Adrenal gland (tissue), 12 donors: ENCODE data around the gene COL2A1. TPM values are rescaled to one million over a fixed set of nuclear protein-coding genes. Genes with fewer than 3 reads are reported as not detected.

Experiments
- DNase-seq, 7 donors: peaks; one replicate each; pipeline ENCODE4 v3.0.0-alpha.2; 2019 to 2020
- H3K27ac ChIP-seq, 5 donors: fragments of 200-600 bp; sonication (generic) in 4 of 5; 1 replicate in 3 of 5; 2 replicates in 2 of 5; pipeline versions ENCODE4 v1.5.1 to v1.8.0; 2016 to 2020; ENCODE audit warnings: mild to moderate bottlenecking in 1 of 5
- H3K27me3 ChIP-seq: fragments of 200-600 bp; 2 replicates; pipeline ENCODE4 v1.8.0; 2021
- H3K36me3 ChIP-seq, 2 donors: fragments of 200-600 bp; replicated peaks in 1 of 2; 1 replicate in 1 of 2; 2 replicates in 1 of 2; pipeline versions ENCODE4 v1.5.1 to v1.8.0; 2018 to 2022
- H3K4me1 ChIP-seq, 2 donors: fragments of 200-600 bp; replicated peaks in 1 of 2; 1 replicate in 1 of 2; 2 replicates in 1 of 2; pipeline versions ENCODE4 v1.5.1 to v1.8.0; 2018 to 2021
- H3K4me3 ChIP-seq, 4 donors: fragments of 200-600 bp; sonication (generic) in 3 of 4; one replicate each; pipeline ENCODE4 v1.5.1; 2016 to 2018
- H3K9me3 ChIP-seq, 3 donors: fragments of 200-600 bp; sonication (generic) in 1 of 3; replicated peaks in 1 of 3; 1 replicate in 2 of 3; 2 replicates in 1 of 3; pipeline versions ENCODE4 v1.5.1 to v1.8.0; 2016 to 2021
- POLR2A ChIP-seq, 2 donors: fragments of 450-650 bp; IDR thresholded peaks; one replicate each; pipeline ENCODE4 v1.6.1; 2017; ENCODE audit warnings: antibody characterized with exemption in 2 of 2, mild to moderate bottlenecking in 2 of 2, moderate library complexity in 1 of 2
- WGBS, 4 donors: extraction: QIAGEN DNeasy Blood & Tissue Kit in 2 of 4; methylation state at CpG; one replicate each; pipeline versions ENCODE4 v1.1.5 to v1.1.7; 2013 to 2017; 5-methylcytosine and 5-hydroxymethylcytosine counted together
- intact Hi-C, 2 donors: fragments of 100-400 bp; cut with DNase I; formaldehyde crosslinking; loops; one replicate each; pipeline versions ENCODE4 v1.14.1 to v1.15.0; 2022 to 2023
- polyA plus RNA-seq, 3 donors: library from polyadenylated mRNA; stranded (reverse); fragments of 200-250 nt in 2 of 3; fragments of 350-450 nt in 1 of 3; fragmentation: Illumina TruSeq in 1 of 3; extraction: RNeasy Lipid Tissue Mini Kit (QIAGEN cat#74804) in 1 of 3; gene quantifications; one replicate each; pipeline ENCODE4 v1.2.3, GENCODE V29; 2013 to 2014
- total RNA-seq, 9 donors: library from RNA; depleted of rRNA in 4 of 9; stranded (reverse); fragments of >200 nt in 4 of 9; fragments of 120-200 nt in 1 of 9; fragmentation: NEBNext Ultra II Directional in 1 of 9; extraction: Animal tissue kit (Norgen Biotek cat#: 25700) in 1 of 9; gene quantifications; one replicate each; pipeline versions ENCODE4 v1.1.0 to v1.2.4, GENCODE V29; 2013 to 2023
- TF ChIP-seq, protein P1 (sequence below), 6 experiments: fragments of 450-650 bp in 4 of 6; fragments of 200-600 bp in 2 of 6; sonication (generic) in 1 of 6; IDR thresholded peaks; 1 replicate in 5 of 6; 2 replicates in 1 of 6; pipeline versions ENCODE4 v1.5.1 to v1.8.0; 2016 to 2021; ENCODE audit warnings: antibody characterized with exemption in 6 of 6, mild to moderate bottlenecking in 2 of 6, moderate library complexity in 1 of 6
- donor health status: healthy with polysubstance abuse.
- donor health status: Bipolar disorder and iron deficiency.
- donor health status: DM: yes; HTN: yes; CAD: no.
- donor health status: DM: no; HTN: no; CAD: no.
- donor health status: DM: no; HTN: no; CAD: no.
- donor health status: DM: yes; HTN: yes; CAD: no.

The COL2A1 gene
- total and polyA plus RNA-seq, 12 donors, result 0.07 to 18.2 (median 0.25) TPM; not detected in 3

DNA sequence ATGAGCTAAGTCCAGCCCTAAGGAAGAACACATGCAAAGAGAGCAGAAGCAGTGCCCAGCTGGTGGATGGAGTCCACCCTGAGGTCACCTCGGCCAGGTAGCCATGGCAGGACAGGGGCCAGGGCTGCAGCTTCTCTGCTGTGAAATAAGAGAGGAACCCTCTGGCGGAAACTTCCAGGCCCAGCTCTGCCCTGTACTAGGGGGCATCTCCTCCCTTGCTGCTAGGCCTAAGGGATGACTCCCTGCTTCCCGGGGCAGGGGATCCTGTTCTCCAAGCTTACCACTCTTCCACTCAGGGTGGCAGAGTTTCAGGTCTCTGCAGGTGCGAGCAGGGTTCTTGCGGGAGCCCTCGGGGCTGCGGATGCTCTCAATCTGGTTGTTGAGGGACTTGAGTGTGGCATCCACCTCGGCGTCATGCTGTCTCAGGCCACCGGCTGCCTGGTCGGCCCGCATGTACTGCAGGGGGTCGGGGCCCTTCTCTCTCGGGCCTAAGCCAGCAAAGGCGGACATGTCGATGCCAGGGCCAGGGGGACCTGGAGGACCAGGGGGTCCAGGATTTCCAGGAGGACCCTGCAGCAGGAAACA is 29.1 kb downstream of the COL2A1 start:
- TF ChIP-seq POLR2A (IDR thresholded peaks at IDR 0.05), result no peak
- TF ChIP-seq, protein P1, sequence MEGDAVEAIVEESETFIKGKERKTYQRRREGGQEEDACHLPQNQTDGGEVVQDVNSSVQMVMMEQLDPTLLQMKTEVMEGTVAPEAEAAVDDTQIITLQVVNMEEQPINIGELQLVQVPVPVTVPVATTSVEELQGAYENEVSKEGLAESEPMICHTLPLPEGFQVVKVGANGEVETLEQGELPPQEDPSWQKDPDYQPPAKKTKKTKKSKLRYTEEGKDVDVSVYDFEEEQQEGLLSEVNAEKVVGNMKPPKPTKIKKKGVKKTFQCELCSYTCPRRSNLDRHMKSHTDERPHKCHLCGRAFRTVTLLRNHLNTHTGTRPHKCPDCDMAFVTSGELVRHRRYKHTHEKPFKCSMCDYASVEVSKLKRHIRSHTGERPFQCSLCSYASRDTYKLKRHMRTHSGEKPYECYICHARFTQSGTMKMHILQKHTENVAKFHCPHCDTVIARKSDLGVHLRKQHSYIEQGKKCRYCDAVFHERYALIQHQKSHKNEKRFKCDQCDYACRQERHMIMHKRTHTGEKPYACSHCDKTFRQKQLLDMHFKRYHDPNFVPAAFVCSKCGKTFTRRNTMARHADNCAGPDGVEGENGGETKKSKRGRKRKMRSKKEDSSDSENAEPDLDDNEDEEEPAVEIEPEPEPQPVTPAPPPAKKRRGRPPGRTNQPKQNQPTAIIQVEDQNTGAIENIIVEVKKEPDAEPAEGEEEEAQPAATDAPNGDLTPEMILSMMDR (IDR thresholded peaks at IDR 0.05), result no peak
- intact Hi-C loops, result no loop called here
- H3K27ac ChIP-seq, result no peak overlapping the region
- H3K36me3 ChIP-seq, result no peaks in the 10 kb centered on the region
- H3K4me1 ChIP-seq, result no peaks in the 10 kb centered on the region
- H3K9me3 ChIP-seq, result no peaks in the 10 kb centered on the region
- DNase-seq, result no peak
- H3K4me3 ChIP-seq, result no peak overlapping the region
- H3K27me3 ChIP-seq, result no peaks in the 10 kb centered on the region
- WGBS, 4 donors, result 78 to 98% (median 96%) methylated on average over 1 to 16 of the region's 16 CpGs

DNA sequence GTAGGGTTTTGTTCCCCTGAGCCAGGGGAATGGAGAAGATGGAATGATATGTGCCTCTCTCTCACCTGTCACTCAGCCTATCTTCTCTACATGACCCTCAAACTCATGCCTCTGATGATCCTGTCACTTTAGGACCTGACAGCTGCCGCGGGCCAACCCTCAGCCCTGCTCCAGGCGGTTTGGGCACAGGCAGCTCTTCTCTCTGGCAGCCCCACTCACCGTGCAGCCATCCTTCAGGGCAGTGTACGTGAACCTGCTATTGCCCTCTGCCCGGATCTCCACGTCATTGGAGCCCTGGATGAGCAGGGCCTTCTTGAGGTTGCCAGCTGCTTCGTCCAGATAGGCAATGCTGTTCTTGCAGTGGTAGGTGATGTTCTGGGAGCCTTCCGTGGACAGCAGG is 30.4 kb downstream of the COL2A1 start:
- DNase-seq, result no peak
- WGBS, 4 donors, result 85 to 96% (median 90%) methylated on average over 9 of the region's 9 CpGs
- intact Hi-C loops, result no loop called here
- TF ChIP-seq POLR2A (IDR thresholded peaks at IDR 0.05), result no peak
- TF ChIP-seq, protein P1 (IDR thresholded peaks at IDR 0.05), result no peak
- H3K4me3 ChIP-seq, result no peak overlapping the region
- no peaks in the 10 kb centered on the region for H3K9me3 ChIP-seq
- no peak overlapping the region for H3K27ac ChIP-seq
- no peaks in the 10 kb centered on the region for H3K4me1 ChIP-seq
- no peaks in the 10 kb centered on the region for H3K36me3 ChIP-seq
- H3K27me3 ChIP-seq, result no peaks in the 10 kb centered on the region

DNA sequence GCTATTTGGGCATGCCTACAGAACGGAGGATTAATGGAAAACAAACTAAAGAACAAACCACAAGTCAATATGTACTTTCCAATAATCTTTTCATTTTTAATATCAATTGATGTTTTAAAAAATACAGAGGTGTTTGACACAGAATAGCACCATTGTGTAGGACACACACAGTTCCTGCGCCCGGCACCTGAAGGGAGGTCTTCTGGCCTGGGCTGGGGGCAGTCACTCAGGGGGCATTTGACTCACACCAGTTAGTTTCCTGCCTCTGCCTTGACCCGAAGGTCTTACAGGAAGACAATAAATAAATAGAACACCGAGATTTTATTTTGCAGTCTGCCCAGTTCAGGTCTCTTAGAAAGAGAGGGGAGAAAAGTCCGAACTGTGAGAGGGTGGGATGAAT is 31.4 kb downstream of the COL2A1 start:
- WGBS, 4 donors, result 80 to 88% (median 85%) methylated on average over 6 of the region's 6 CpGs
- H3K4me1 ChIP-seq, result no peaks in the 10 kb centered on the region
- TF ChIP-seq, protein P1 (IDR thresholded peaks at IDR 0.05), result no peak
- TF ChIP-seq POLR2A (IDR thresholded peaks at IDR 0.05), result no peak
- DNase-seq, result no peak
- H3K9me3 ChIP-seq, result no peaks in the 10 kb centered on the region
- H3K27me3 ChIP-seq, result no peaks in the 10 kb centered on the region
- no peaks in the 10 kb centered on the region for H3K36me3 ChIP-seq
- H3K4me3 ChIP-seq, result no peak overlapping the region
- H3K27ac ChIP-seq, result no peak overlapping the region
- intact Hi-C loops, result no loop called here

DNA sequence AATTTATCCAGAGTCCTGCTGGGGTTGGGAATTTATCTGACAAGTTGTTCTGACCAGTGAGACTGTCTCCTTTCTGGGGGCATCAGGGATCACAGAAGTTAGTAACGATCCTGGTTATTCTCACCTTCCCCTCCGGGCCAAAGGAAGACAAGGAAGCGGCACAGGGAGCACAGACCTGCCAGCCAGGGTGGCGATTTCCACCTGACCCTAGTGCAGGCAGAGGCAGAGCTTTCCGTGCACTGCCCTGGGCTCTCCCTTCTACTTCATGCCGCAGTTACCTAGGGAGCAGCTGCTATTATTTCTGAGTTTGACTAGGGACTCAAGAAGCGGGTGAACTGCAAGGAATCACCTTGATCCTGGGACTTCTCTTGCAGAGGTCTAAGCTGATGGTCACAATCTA is 33.4 kb downstream of the COL2A1 start:
- Histone ChIP-seq H3K4me3 (no peak overlapping the region), H3K4me1 (no peaks in the 10 kb centered on the region), H3K36me3 (no peaks in the 10 kb centered on the region), H3K9me3 (no peaks in the 10 kb centered on the region), H3K27ac (no peak overlapping the region), H3K27me3 (no peaks in the 10 kb centered on the region)
- WGBS, 4 donors, result 87 to 98% (median 93%) methylated on average over 7 of the region's 7 CpGs
- TF ChIP-seq, protein P1 (IDR thresholded peaks at IDR 0.05), result no peak
- intact Hi-C loops, result no loop called here
- DNase-seq, result no peak
